WTC11 (cell line): Measurements from ENCODE around the gene FMN2. TPM values are rescaled to one million over a fixed set of nuclear protein-coding genes. Genes with fewer than 3 reads are reported as not detected.

ENCODE experiments used
- ATAC-seq: fragments of 200-7000 bp; cut with Tn5 transposase; 2 replicates; pipeline ENCODE4 v1.10.0; 2021; ENCODE audit warnings: mild to moderate bottlenecking, moderate library complexity
- CTCF ChIA-PET: fragments of 300-600 bp; sonication (Branson Sonifier 250); formaldehyde crosslinking; loops from one replicate; lab custom pipeline; 2021; ENCODE audit warnings: antibody characterized with exemption; lab: Charles Lee
- POLR2A ChIA-PET: fragments of 350-600 bp; sonication (Branson Sonifier 250); formaldehyde crosslinking; loops from one replicate; lab custom pipeline; 2021; ENCODE audit warnings: antibody characterized with exemption; lab: Charles Lee
- DNase-seq: peaks from one replicate; pipeline ENCODE4 v3.0.0; 2021; ENCODE audit warnings: low spot score
- H3K27ac Mint-ChIP-seq: 2 replicates; pipeline ENCODE4 v1.8.0; 2021; ENCODE audit warnings: mixed read lengths
- H3K27me3 Mint-ChIP-seq: 2 replicates; pipeline ENCODE4 v1.8.0; 2021; ENCODE audit warnings: low read depth, mild to moderate bottlenecking, moderate library complexity, mixed read lengths
- H3K36me3 Mint-ChIP-seq: 2 replicates; pipeline ENCODE4 v1.8.0; 2021; ENCODE audit warnings: mixed read lengths
- H3K4me1 Mint-ChIP-seq: 2 replicates; pipeline ENCODE4 v1.8.0; 2022; ENCODE audit warnings: mixed read lengths
- H3K4me3 Mint-ChIP-seq: 2 replicates; pipeline ENCODE4 v1.8.0; 2021; ENCODE audit warnings: mild to moderate bottlenecking, moderate library complexity, mixed read lengths
- H3K9me3 Mint-ChIP-seq: 2 replicates; pipeline ENCODE4 v1.8.0; 2021; ENCODE audit warnings: mixed read lengths
- ATF1 ChIP-seq: sonication (generic); formaldehyde crosslinking; IDR thresholded peaks from 2 replicates; pipeline ENCODE4 v1.8.1; 2023; ENCODE audit warnings: mild to moderate bottlenecking, moderate library complexity, missing genetic modification reagents
- E2F1 ChIP-seq: sonication (generic); formaldehyde crosslinking; IDR thresholded peaks from 2 replicates; pipeline ENCODE4 v1.8.0; 2022; ENCODE audit warnings: mild to moderate bottlenecking, missing genetic modification reagents
- E2F4 ChIP-seq: sonication (generic); formaldehyde crosslinking; IDR thresholded peaks from 2 replicates; pipeline ENCODE4 v1.8.1; 2022; ENCODE audit warnings: low read depth, mild to moderate bottlenecking, moderate library complexity, missing genetic modification reagents, borderline replicate concordance
- FOXK1 ChIP-seq: sonication (generic); formaldehyde crosslinking; IDR thresholded peaks from 2 replicates; pipeline ENCODE4 v1.8.0; 2022; ENCODE audit warnings: mild to moderate bottlenecking, moderate library complexity, missing genetic modification reagents
- IRF1 ChIP-seq: sonication (generic); formaldehyde crosslinking; IDR thresholded peaks from 2 replicates; pipeline ENCODE4 v1.8.0; 2023; ENCODE audit warnings: missing genetic modification reagents
- JAZF1 ChIP-seq: fragments of 250-450 bp; sonication (Bioruptor Pico); IDR thresholded peaks from 2 replicates; pipeline ENCODE4 v1.9.0; 2021; ENCODE audit warnings: moderate library complexity, mild to moderate bottlenecking, inconsistent platforms
- KAT7 ChIP-seq: sonication (generic); formaldehyde crosslinking; IDR thresholded peaks from 2 replicates; pipeline ENCODE4 v1.8.1; 2023; ENCODE audit warnings: missing genetic modification reagents, mild to moderate bottlenecking, borderline replicate concordance
- MLX ChIP-seq: sonication (generic); formaldehyde crosslinking; IDR thresholded peaks from 2 replicates; pipeline ENCODE4 v1.8.1; 2023; ENCODE audit warnings: mild to moderate bottlenecking, missing genetic modification reagents, moderate library complexity
- MXD4 ChIP-seq: fragments of 250-450 bp; sonication (Bioruptor Pico); IDR thresholded peaks from 2 replicates; pipeline ENCODE4 v1.8.0; 2021; ENCODE audit warnings: mild to moderate bottlenecking, moderate library complexity, borderline replicate concordance
- NFYB ChIP-seq: sonication (generic); formaldehyde crosslinking; conservative IDR thresholded peaks from 2 replicates; pipeline ENCODE4 v1.8.0; 2022; ENCODE audit warnings: low read depth, missing genetic modification reagents
- PRDM15 ChIP-seq: sonication (generic); formaldehyde crosslinking; IDR thresholded peaks from 2 replicates; pipeline ENCODE4 v1.8.0; 2022; ENCODE audit warnings: missing genetic modification reagents
- TCF7 ChIP-seq: sonication (generic); formaldehyde crosslinking; IDR thresholded peaks from 2 replicates; pipeline ENCODE4 v1.8.0; 2022; ENCODE audit warnings: mild to moderate bottlenecking, low read depth, missing genetic modification reagents, moderate library complexity
- ZBTB21 ChIP-seq: sonication (generic); formaldehyde crosslinking; IDR thresholded peaks from 2 replicates; pipeline ENCODE4 v1.8.1; 2023; ENCODE audit warnings: mild to moderate bottlenecking, missing genetic modification reagents, borderline replicate concordance
- ZNF263 ChIP-seq: sonication (generic); formaldehyde crosslinking; IDR thresholded peaks from 2 replicates; pipeline ENCODE4 v1.8.1; 2022; ENCODE audit warnings: low read depth, mild to moderate bottlenecking, moderate library complexity, missing genetic modification reagents
- ZNF281 ChIP-seq: sonication (generic); formaldehyde crosslinking; IDR thresholded peaks from 2 replicates; pipeline ENCODE4 v1.8.0; 2023; ENCODE audit warnings: mild to moderate bottlenecking, missing genetic modification reagents
- ZNF317 ChIP-seq: sonication (generic); formaldehyde crosslinking; IDR thresholded peaks from 2 replicates; pipeline ENCODE4 v1.8.1; 2023; ENCODE audit warnings: low read depth, mild to moderate bottlenecking, moderate library complexity, missing genetic modification reagents, borderline replicate concordance
- ZNF416 ChIP-seq: fragments of 250-450 bp; sonication (Bioruptor Pico); IDR thresholded peaks from 2 replicates; pipeline ENCODE4 v1.9.0; 2021; ENCODE audit warnings: mild to moderate bottlenecking, inconsistent platforms
- ZNF532 ChIP-seq: fragments of 250-450 bp; sonication (Bioruptor Pico); IDR thresholded peaks from 2 replicates; pipeline ENCODE4 v1.9.0; 2021; ENCODE audit warnings: mild to moderate bottlenecking, borderline replicate concordance
- ZSCAN18 ChIP-seq: fragments of 250-450 bp; sonication (Bioruptor Pico); IDR thresholded peaks from 2 replicates; pipeline ENCODE4 v2.1.2; 2022; ENCODE audit warnings: mild to moderate bottlenecking, moderate library complexity
- total RNA-seq: library from RNA; stranded (reverse); gene quantifications from 3 replicates; pipeline ENCODE4 v1.2.3, GENCODE V29; 2021

FMN2 gene
- total RNA-seq, 1 experiment from 2014 or later: 1.8 TPM

- Mint-ChIP-seq H3K27ac (no peak overlapping the region), H3K4me1 (no peaks in the 10 kb centered on the region; the same call in 1 of the 2 replicates), H3K4me3 (no peak overlapping the region), H3K36me3 (no peaks in the 10 kb centered on the region), H3K27me3 (no peaks in the 10 kb centered on the region), H3K9me3 (no peaks in the 10 kb centered on the region)
- ChIA-PET CTCF (no interaction called here), POLR2A (no interaction called here)
- no peak for ATAC-seq
- no peak for DNase-seq
- no peak for TF ChIP-seq ZBTB21 (CRISPR knock-in tag)
- TF ChIP-seq ZSCAN18 (CRISPR knock-in tag): no peak
- TF ChIP-seq ATF1 (CRISPR knock-in tag): no peak
- TF ChIP-seq ZNF416 (CRISPR knock-in tag): no peak
- no peak for TF ChIP-seq JAZF1
- TF ChIP-seq FOXK1: no peak
- TF ChIP-seq E2F1: no peak
- TF ChIP-seq ZNF263 (CRISPR knock-in tag): no peak
These were observed 241.0 kb downstream of the FMN2 start for GRCh38 chr1:240332672-240333071.

- Mint-ChIP-seq H3K9me3 (no peaks in the 10 kb centered on the region), H3K4me1 (no peaks in the 10 kb centered on the region), H3K27ac (no peak overlapping the region), H3K4me3 (no peak overlapping the region), H3K27me3 (no peaks in the 10 kb centered on the region), H3K36me3 (no peaks in the 10 kb centered on the region)
- DNase-seq (no peak), ATAC-seq (no peak)
- CTCF ChIA-PET: interaction anchor here (0.6 to 1.4 kb wide), 2 partner anchors 11 to 332 kb away, joined by 3 to 4 read pairs; no protein-coding TSS in a partner anchor
- TF ChIP-seq ZNF317 (CRISPR knock-in tag) (no peak), IRF1 (CRISPR knock-in tag) (no peak), E2F4 (CRISPR knock-in tag) (no peak), ZNF532 (CRISPR knock-in tag) (no peak), MLX (CRISPR knock-in tag) (no peak), PRDM15 (CRISPR knock-in tag) (no peak), TCF7 (no peak), MXD4 (CRISPR knock-in tag) (no peak), KAT7 (CRISPR knock-in tag) (no peak), ZNF281 (CRISPR knock-in tag) (no peak), NFYB (no peak)
- POLR2A ChIA-PET: no interaction called here
These were observed 246.1 kb downstream of the FMN2 start for GRCh38 chr1:240337781-240338180.
